ENCODE results near the gene TGFBR2. TPM values are rescaled to one million over a fixed set of nuclear protein-coding genes. Genes with fewer than 3 reads are reported as not detected.

The TGFBR2 gene
- total RNA-seq, 1 experiment from 2014 or later: 22.5 TPM

GRCh38 chr3:30707825-30708224 is 101.4 kb downstream of the TGFBR2 start (continued):
- TF ChIP-seq REST (IDR thresholded peaks at IDR 0.05; ENCODE audit: low read depth) (no peak), SRF (IDR thresholded peaks at IDR 0.05; ENCODE audit: low read depth) (no peak), RAD21 (IDR thresholded peaks at IDR 0.05; ENCODE audit: low read depth) (no peak), ZFX (IDR thresholded peaks at IDR 0.05) (no peak), EZH2 (IDR thresholded peaks at IDR 0.05) (no peak), MAX (IDR thresholded peaks at IDR 0.05) (no peak), ATF3 (IDR thresholded peaks at IDR 0.05) (no peak), SP1 (IDR thresholded peaks at IDR 0.05; ENCODE audit: low read depth) (no peak), POLR2A (IDR thresholded peaks at IDR 0.05; ENCODE audit: borderline replicate concordance, extremely low read depth, insufficient read depth, insufficient read length) (no peak), ZNF274 (IDR thresholded peaks at IDR 0.05; ENCODE audit: low read depth, low read length) (no peak), FOSL1 (IDR thresholded peaks at IDR 0.05; ENCODE audit: low read depth) (no peak)

- intact Hi-C loops (cut with micrococcal nuclease): no loop called here
- H3K9me3 ChIP-seq (ENCODE audit: control insufficient read depth in 1 of 2, insufficient read depth in 1 of 2, low read depth in 1 of 2, low read length in 2 of 2): no peaks in the 10 kb centered on the region
- no peak overlapping the region for H3K27ac ChIP-seq (ENCODE audit: low read depth, low read length)
- ChIA-PET POLR2A (no interaction called here), CTCF (no interaction called here), RAD21 (ENCODE audit: low non-redundant PET in 1 of 2, low total read pairs in 2 of 2, uncharacterized antibody in 2 of 2, unreplicated experiment in 2 of 2) (no interaction called here)
- no peak overlapping the region for H3K4me3 ChIP-seq (replicated peaks in 1 of 2; ENCODE audit: low read depth in 1 of 2, low read length in 2 of 2)
- no peaks in the 10 kb centered on the region for H4K20me1 ChIP-seq (ENCODE audit: insufficient read depth)
- no peak overlapping the region for H3K9ac ChIP-seq (ENCODE audit: low read length)
- no peak overlapping the region for H3K4me2 ChIP-seq (ENCODE audit: low read length)
- no peak for DNase-seq (ENCODE audit: low read depth, low spot score)
- H3K4me1 ChIP-seq (ENCODE audit: control insufficient read depth in 1 of 2, insufficient read depth in 2 of 2, low read length in 2 of 2): peaks cover 0 to 5% of the 10 kb centered on the region in 2 experiments; a peak in 1 of 4 replicates
- no peaks in the 10 kb centered on the region for H3K27me3 ChIP-seq (ENCODE audit: insufficient read depth, low read length)
- H3K36me3 ChIP-seq (ENCODE audit: control insufficient read depth in 1 of 2, insufficient read depth in 2 of 2, low read length in 2 of 2): no peaks in the 10 kb centered on the region
- no peaks in the 10 kb centered on the region for H3K9me2 ChIP-seq (ENCODE audit: insufficient read depth)
- H2AFZ ChIP-seq (ENCODE audit: low read depth, low read length, poor library complexity, severe bottlenecking): no peak overlapping the region
- no peak for ATAC-seq
- no TSS peak for BruUV-seq (replicated peaks)
- no peaks in the 10 kb centered on the region for H3K79me2 ChIP-seq (ENCODE audit: insufficient read depth, low read length)
- TF ChIP-seq POLR2AphosphoS5 (IDR thresholded peaks at IDR 0.05; ENCODE audit: low read depth, low read length) (no peak), RAD21 (IDR thresholded peaks at IDR 0.05; ENCODE audit: low read depth) (no peak), TCF7L2 (IDR thresholded peaks at IDR 0.05; ENCODE audit: borderline replicate concordance, extremely low read depth, insufficient read depth, insufficient read length) (no peak), POLR2A (IDR thresholded peaks at IDR 0.05; ENCODE audit: borderline replicate concordance, extremely low read depth, insufficient read depth, insufficient read length) (no peak), REST (IDR thresholded peaks at IDR 0.05; ENCODE audit: low read depth) (no peak), ZFX (IDR thresholded peaks at IDR 0.05) (no peak), CTCF (IDR thresholded peaks at IDR 0.05 in 2 of 3, conservative IDR thresholded peaks at IDR 0.05 in 1 of 3; ENCODE audit: borderline replicate concordance in 1 of 3, insufficient read depth in 1 of 3, low read depth in 2 of 3, low read length in 2 of 3) (no peak), EZH2 (IDR thresholded peaks at IDR 0.05) (no peak), JUND (IDR thresholded peaks at IDR 0.05) (no peak), SRF (IDR thresholded peaks at IDR 0.05; ENCODE audit: low read depth) (no peak), ELF1 (IDR thresholded peaks at IDR 0.05; ENCODE audit: borderline replicate concordance, low read depth) (no peak), EGR1 (IDR thresholded peaks at IDR 0.05; ENCODE audit: low read depth) (no peak)
Observed at GRCh38 chr3:30708472-30708871, 102.1 kb downstream of the TGFBR2 start.
